GM10266 (cell line): ENCODE data around the gene NCKAP1.
"Not testable (repeated sequence)": the region's sequence is repeated elsewhere in the genome, so short reads cannot be mapped to it uniquely, and the experiment has no call there.

ENCODE experiments used
- DNase-seq: peaks from one replicate; pipeline ENCODE4 v3.0.0; 2012; ENCODE audit errors: extremely low spot score
- CTCF ChIP-seq: IDR thresholded peaks from 2 replicates; pipeline ENCODE4 v1.5.1; 2012; ENCODE audit warnings: mild to moderate bottlenecking, low read depth; ENCODE audit not compliant: control insufficient read depth, insufficient read depth; ENCODE audit errors: missing control alignments

NCKAP1 gene

GRCh38 chr2:182994228-182994912 is 43.9 kb downstream of the NCKAP1 start:
- DNase-seq = no peak
- TF ChIP-seq CTCF = no peak

GRCh38 chr2:182982941-182983340 is 55.3 kb downstream of the NCKAP1 start:
- no peak for TF ChIP-seq CTCF
- DNase-seq = no peak

- DNase-seq = not testable (repeated sequence)
Measured at GRCh38 chr2:182981475-182981874, 56.8 kb downstream of the NCKAP1 start.

GRCh38 chr2:182980652-182981051 is 57.6 kb downstream of the NCKAP1 start:
- TF ChIP-seq CTCF = no peak
- DNase-seq = no peak

- peak; percentile 37 for TF ChIP-seq CTCF
- peak; percentile 32 for DNase-seq
Measured at GRCh38 chr2:182980115-182980514, 58.1 kb downstream of the NCKAP1 start.

- no peak for TF ChIP-seq CTCF
- no peak for DNase-seq
Measured at GRCh38 chr2:182977463-182977862, 60.8 kb downstream of the NCKAP1 start.

GRCh38 chr2:182973441-182974352 is 64.6 kb downstream of the NCKAP1 start:
- no peak for DNase-seq
- no peak for TF ChIP-seq CTCF
